ENCODE measurements around the gene CST9L. TPM values are rescaled to one million over a fixed set of nuclear protein-coding genes. Genes with fewer than 3 reads are reported as not detected.

The CST9L gene
- polyA plus RNA-seq, 1 donor, result not detected

- no CpG with 5 or more reads among the region's 1 CpG for WGBS (ENCODE audit: insufficient coverage, low lambda C conversion rate)
- H3K27me3 ChIP-seq (ENCODE audit: control insufficient read depth, insufficient read depth, low read length), result no peaks in the 10 kb centered on the region
- no peak overlapping the region for H3K4me3 ChIP-seq (ENCODE audit: low read length)
- no peaks in the 10 kb centered on the region for H3K4me1 ChIP-seq (ENCODE audit: control insufficient read depth, insufficient read depth, low read length)
- no peak overlapping the region for H3K27ac ChIP-seq (ENCODE audit: low read length)
- H3K9me3 ChIP-seq (ENCODE audit: control insufficient read depth, low read depth, low read length), result no peaks in the 10 kb centered on the region
- no peak for DNase-seq
- H3K36me3 ChIP-seq (ENCODE audit: control insufficient read depth, insufficient read depth, low read length), result no peaks in the 10 kb centered on the region
Measured at GRCh38 chr20:23568971-23569330, 667 bp upstream of the CST9L start.

DNA sequence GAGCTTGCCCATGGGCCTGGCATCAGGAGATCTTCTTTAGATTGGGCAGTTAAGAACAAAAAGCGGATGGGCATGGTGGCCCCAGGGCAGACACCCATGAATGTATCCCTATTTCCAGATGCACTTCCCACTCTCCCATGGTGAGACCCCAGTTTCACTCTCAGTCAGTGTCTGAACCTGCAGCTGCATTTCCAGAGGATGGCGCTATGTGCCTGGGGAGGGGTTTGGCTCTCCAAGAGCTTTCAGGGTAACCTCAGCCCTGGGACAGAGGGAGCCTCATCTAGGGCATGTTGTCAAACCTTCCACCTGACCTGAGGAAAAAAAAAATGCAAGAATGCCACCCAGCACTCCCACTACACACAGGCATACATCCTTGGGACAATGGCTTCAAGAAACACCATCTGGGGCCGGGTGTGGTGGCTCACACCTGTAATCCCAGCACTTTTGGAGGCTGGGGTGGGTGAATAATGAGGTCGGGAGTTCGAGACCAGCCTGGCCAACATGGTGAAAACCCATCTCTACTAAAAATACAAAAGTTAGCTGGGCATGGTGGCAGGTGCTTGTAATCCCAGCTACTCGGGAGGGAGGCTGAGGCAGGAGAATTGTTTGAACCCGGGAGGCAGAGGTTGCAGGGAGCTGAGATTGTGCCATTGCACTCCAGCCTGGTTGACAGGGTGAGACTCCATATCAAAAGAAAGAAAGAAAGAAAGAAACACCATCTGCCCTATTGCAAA is 1.9 kb downstream of the CST9L start:
- no peak for DNase-seq
- no CpG with 5 or more reads among the region's 7 CpGs for WGBS (ENCODE audit: insufficient coverage, low lambda C conversion rate)
- H3K4me1 ChIP-seq (ENCODE audit: control insufficient read depth, insufficient read depth, low read length), result no peaks in the 10 kb centered on the region

GRCh38 chr20:23565503-23566045 is 2.7 kb downstream of the CST9L start:
- no peak overlapping the region for H3K27ac ChIP-seq (ENCODE audit: low read length)
- no CpG with 5 or more reads among the region's 2 CpGs for WGBS (ENCODE audit: insufficient coverage, low lambda C conversion rate)
- no peaks in the 10 kb centered on the region for H3K4me1 ChIP-seq (ENCODE audit: control insufficient read depth, insufficient read depth, low read length)

More for the DNA sequence above, 1.9 kb downstream of the CST9L start:
- H3K9me3 ChIP-seq (ENCODE audit: control insufficient read depth, low read depth, low read length), result peaks cover 8% of the 10 kb centered on the region
- H3K36me3 ChIP-seq (ENCODE audit: control insufficient read depth, insufficient read depth, low read length), result no peaks in the 10 kb centered on the region
- H3K27ac ChIP-seq (ENCODE audit: low read length), result no peak overlapping the region
- no peaks in the 10 kb centered on the region for H3K27me3 ChIP-seq (ENCODE audit: control insufficient read depth, insufficient read depth, low read length)
- H3K4me3 ChIP-seq (ENCODE audit: low read length), result no peak overlapping the region

DNA sequence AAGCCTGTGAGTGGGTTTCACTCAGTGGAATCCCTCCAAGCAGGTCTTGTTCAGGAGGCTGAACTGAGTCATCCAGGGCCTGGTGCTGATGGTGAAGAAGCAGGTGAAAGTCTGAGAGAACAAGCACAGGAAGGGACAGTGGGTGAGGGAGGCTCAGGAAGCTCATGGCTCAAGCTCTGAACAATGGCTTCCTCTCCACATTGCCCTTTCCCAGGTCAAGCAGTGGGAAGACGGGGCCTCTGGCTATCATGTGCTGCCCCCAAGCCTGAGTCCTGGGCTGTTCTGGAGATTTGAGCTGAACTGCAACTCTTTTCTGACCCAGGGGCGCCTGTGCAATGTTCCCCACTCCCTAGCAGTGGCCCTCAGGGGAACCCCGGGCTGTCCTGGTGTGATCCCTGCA is 3.4 kb downstream of the CST9L start:
- H3K4me1 ChIP-seq (ENCODE audit: control insufficient read depth, insufficient read depth, low read length), result no peaks in the 10 kb centered on the region
- peaks cover 8% of the 10 kb centered on the region for H3K9me3 ChIP-seq (ENCODE audit: control insufficient read depth, low read depth, low read length)
- no peaks in the 10 kb centered on the region for H3K36me3 ChIP-seq (ENCODE audit: control insufficient read depth, insufficient read depth, low read length)
- WGBS (ENCODE audit: insufficient coverage, low lambda C conversion rate), result no CpG with 5 or more reads among the region's 3 CpGs
- H3K27ac ChIP-seq (ENCODE audit: low read length), result no peak overlapping the region
- no peak overlapping the region for H3K4me3 ChIP-seq (ENCODE audit: low read length)
- DNase-seq, result no peak
- H3K27me3 ChIP-seq (ENCODE audit: control insufficient read depth, insufficient read depth, low read length), result no peaks in the 10 kb centered on the region

More at GRCh38 chr20:23565503-23566045, 2.7 kb downstream of the CST9L start:
- Histone ChIP-seq H3K27me3 (ENCODE audit: control insufficient read depth, insufficient read depth, low read length) (no peaks in the 10 kb centered on the region), H3K9me3 (ENCODE audit: control insufficient read depth, low read depth, low read length) (peaks cover 8% of the 10 kb centered on the region), H3K36me3 (ENCODE audit: control insufficient read depth, insufficient read depth, low read length) (no peaks in the 10 kb centered on the region), H3K4me3 (ENCODE audit: low read length) (no peak overlapping the region)
- no peak for DNase-seq

DNA sequence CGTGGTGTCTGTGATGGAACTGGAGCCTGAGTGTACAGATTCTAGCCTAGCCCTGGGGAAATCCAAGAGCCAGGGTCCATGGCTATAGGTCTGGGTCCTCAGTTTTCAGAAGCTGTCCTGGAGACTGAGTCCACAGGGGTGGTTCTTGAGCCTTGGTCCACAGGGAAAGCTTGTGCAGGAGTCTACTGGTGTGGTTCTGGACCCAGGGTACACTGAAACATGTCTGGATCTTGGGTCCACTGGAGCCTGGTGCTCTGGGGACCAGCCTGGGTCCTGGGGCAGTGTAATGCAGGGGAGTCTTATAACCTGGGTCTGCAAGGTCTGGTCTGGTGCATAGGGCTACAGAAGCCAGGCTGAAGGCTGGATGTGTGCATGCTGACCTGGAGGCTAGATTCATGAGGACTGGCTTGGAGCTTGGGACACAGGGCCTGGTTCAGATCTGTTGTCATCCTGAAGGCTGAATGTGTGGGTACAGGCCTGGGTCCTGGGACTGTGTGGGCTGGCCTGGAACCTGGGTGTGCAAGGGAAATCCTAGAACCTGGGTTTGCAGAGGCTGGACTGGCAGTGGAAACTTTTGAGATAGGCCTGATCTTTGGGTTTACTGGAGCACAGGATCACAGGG is 5.5 kb downstream of the CST9L start:
- H3K27ac ChIP-seq (ENCODE audit: low read length), result no peak overlapping the region
- no peaks in the 10 kb centered on the region for H3K36me3 ChIP-seq (ENCODE audit: control insufficient read depth, insufficient read depth, low read length)
- no CpG with 5 or more reads among the region's 1 CpG for WGBS (ENCODE audit: insufficient coverage, low lambda C conversion rate)

GRCh38 chr20:23554401-23554800 is 13.9 kb downstream of the CST9L start:
- no CpG with 5 or more reads among the region's 1 CpG for WGBS (ENCODE audit: insufficient coverage, low lambda C conversion rate)
- Histone ChIP-seq H3K4me1 (ENCODE audit: control insufficient read depth, insufficient read depth, low read length) (no peaks in the 10 kb centered on the region), H3K4me3 (ENCODE audit: low read length) (no peak overlapping the region), H3K36me3 (ENCODE audit: control insufficient read depth, insufficient read depth, low read length) (no peaks in the 10 kb centered on the region), H3K27ac (ENCODE audit: low read length) (no peak overlapping the region), H3K9me3 (ENCODE audit: control insufficient read depth, low read depth, low read length) (no peaks in the 10 kb centered on the region), H3K27me3 (ENCODE audit: control insufficient read depth, insufficient read depth, low read length) (no peaks in the 10 kb centered on the region)
- DNase-seq, result no peak

More for the DNA sequence above, 5.5 kb downstream of the CST9L start:
- DNase-seq, result no peak
- H3K27me3 ChIP-seq (ENCODE audit: control insufficient read depth, insufficient read depth, low read length), result no peaks in the 10 kb centered on the region
- H3K9me3 ChIP-seq (ENCODE audit: control insufficient read depth, low read depth, low read length), result peaks cover 8% of the 10 kb centered on the region
- no peaks in the 10 kb centered on the region for H3K4me1 ChIP-seq (ENCODE audit: control insufficient read depth, insufficient read depth, low read length)
- H3K4me3 ChIP-seq (ENCODE audit: low read length), result no peak overlapping the region

- Histone ChIP-seq H3K9me3 (ENCODE audit: control insufficient read depth, low read depth, low read length) (no peaks in the 10 kb centered on the region), H3K36me3 (ENCODE audit: control insufficient read depth, insufficient read depth, low read length) (no peaks in the 10 kb centered on the region), H3K4me1 (ENCODE audit: control insufficient read depth, insufficient read depth, low read length) (no peaks in the 10 kb centered on the region), H3K27ac (ENCODE audit: low read length) (no peak overlapping the region), H3K27me3 (ENCODE audit: control insufficient read depth, insufficient read depth, low read length) (no peaks in the 10 kb centered on the region), H3K4me3 (ENCODE audit: low read length) (no peak overlapping the region)
- no peak for DNase-seq
Measured at GRCh38 chr20:23551786-23552185, 16.5 kb downstream of the CST9L start.

DNA sequence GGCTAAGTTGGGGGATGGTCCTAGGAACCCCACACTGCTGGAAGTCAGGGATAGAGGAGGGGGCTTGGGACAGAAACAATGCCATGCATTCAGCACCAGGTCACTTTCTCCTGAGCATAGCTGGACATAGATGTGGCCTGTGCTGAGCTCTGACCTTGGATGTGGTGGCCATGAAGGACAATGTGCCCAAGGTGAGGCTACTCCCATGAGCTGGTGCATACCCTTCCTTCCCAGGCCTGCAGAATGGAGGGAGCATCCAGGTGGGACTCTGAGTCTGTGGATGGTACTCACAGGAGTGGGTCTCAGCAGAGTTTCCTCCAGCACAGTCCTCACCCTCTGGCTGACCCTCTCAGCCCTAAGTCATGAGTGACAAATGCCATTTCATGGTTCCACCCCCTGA is 16.9 kb downstream of the CST9L start:
- no peaks in the 10 kb centered on the region for H3K36me3 ChIP-seq (ENCODE audit: control insufficient read depth, insufficient read depth, low read length)
- DNase-seq, result no peak
- H3K4me3 ChIP-seq (ENCODE audit: low read length), result no peak overlapping the region
- no peaks in the 10 kb centered on the region for H3K27me3 ChIP-seq (ENCODE audit: control insufficient read depth, insufficient read depth, low read length)
- H3K9me3 ChIP-seq (ENCODE audit: control insufficient read depth, low read depth, low read length), result no peaks in the 10 kb centered on the region
- H3K4me1 ChIP-seq (ENCODE audit: control insufficient read depth, insufficient read depth, low read length), result no peaks in the 10 kb centered on the region
- H3K27ac ChIP-seq (ENCODE audit: low read length), result no peak overlapping the region

DNA sequence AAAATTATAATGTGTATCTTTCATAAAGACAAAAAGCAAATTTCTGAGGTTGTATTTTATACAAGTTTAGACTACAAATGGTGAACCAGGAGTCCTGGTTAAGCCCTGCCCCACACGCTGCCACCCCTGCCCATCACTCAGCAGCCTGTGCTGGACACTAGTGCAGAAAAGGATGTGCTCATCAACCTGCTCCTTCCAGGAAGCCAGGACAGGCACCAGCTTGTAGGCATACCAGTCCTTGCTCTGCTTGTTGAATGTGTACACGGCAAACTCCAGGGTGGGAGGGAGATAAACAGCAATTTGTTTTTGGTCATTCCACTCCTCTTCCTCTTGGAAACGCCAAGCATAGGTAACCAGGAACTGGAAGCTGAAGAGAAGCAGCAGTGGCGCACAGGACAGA is 18.1 kb downstream of the CST9L start:
- Histone ChIP-seq H3K4me3 (ENCODE audit: low read length) (no peak overlapping the region), H3K9me3 (ENCODE audit: control insufficient read depth, low read depth, low read length) (no peaks in the 10 kb centered on the region), H3K27ac (ENCODE audit: low read length) (no peak overlapping the region), H3K4me1 (ENCODE audit: control insufficient read depth, insufficient read depth, low read length) (no peaks in the 10 kb centered on the region), H3K36me3 (ENCODE audit: control insufficient read depth, insufficient read depth, low read length) (no peaks in the 10 kb centered on the region), H3K27me3 (ENCODE audit: control insufficient read depth, insufficient read depth, low read length) (no peaks in the 10 kb centered on the region)
- no peak for DNase-seq
- no CpG with 5 or more reads among the region's 4 CpGs for WGBS (ENCODE audit: insufficient coverage, low lambda C conversion rate)

GRCh38 chr20:23548408-23548807 is 19.9 kb downstream of the CST9L start:
- Histone ChIP-seq H3K27ac (ENCODE audit: low read length) (no peak overlapping the region), H3K4me3 (ENCODE audit: low read length) (no peak overlapping the region), H3K36me3 (ENCODE audit: control insufficient read depth, insufficient read depth, low read length) (no peaks in the 10 kb centered on the region), H3K4me1 (ENCODE audit: control insufficient read depth, insufficient read depth, low read length) (no peaks in the 10 kb centered on the region), H3K27me3 (ENCODE audit: control insufficient read depth, insufficient read depth, low read length) (no peaks in the 10 kb centered on the region), H3K9me3 (ENCODE audit: control insufficient read depth, low read depth, low read length) (no peaks in the 10 kb centered on the region)
- DNase-seq, result no peak
- WGBS (ENCODE audit: insufficient coverage, low lambda C conversion rate), result no CpG with 5 or more reads among the region's 5 CpGs

- Histone ChIP-seq H3K9me3 (ENCODE audit: control insufficient read depth, low read depth, low read length) (no peaks in the 10 kb centered on the region), H3K4me1 (ENCODE audit: control insufficient read depth, insufficient read depth, low read length) (no peaks in the 10 kb centered on the region), H3K27ac (ENCODE audit: low read length) (no peak overlapping the region), H3K4me3 (ENCODE audit: low read length) (no peak overlapping the region), H3K27me3 (ENCODE audit: control insufficient read depth, insufficient read depth, low read length) (no peaks in the 10 kb centered on the region), H3K36me3 (ENCODE audit: control insufficient read depth, insufficient read depth, low read length) (no peaks in the 10 kb centered on the region)
- no CpG with 5 or more reads among the region's 5 CpGs for WGBS (ENCODE audit: insufficient coverage, low lambda C conversion rate)
- peak in 1 of 2 donors; percentile 11 for DNase-seq
Measured at GRCh38 chr20:23547613-23548012, 20.7 kb downstream of the CST9L start.
